ENCODE data around the gene AADAC.

Gene AADAC

DNA sequence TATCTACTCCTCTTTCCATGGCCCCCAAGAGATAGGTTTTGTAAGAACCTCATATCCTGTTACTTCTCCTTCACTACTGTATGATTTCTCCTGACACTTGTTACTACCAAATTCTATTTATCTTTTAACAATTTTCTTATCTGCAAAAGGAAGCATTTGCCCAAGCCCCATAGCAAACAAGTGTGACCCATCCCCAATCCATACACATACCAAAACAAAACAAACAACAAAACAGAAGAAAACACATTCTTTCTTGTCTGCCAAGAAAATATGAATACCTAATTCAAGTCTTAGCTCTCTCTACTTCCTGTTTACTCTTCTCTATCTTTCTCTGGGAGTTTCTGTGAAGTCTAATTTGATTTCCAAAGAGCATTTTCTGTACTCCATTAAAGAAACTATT, 39.0 kb upstream of the AADAC start:
- DNase-seq (ENCODE audit: low read depth in 1 of 2, low spot score in 1 of 2), result no peak
- Histone ChIP-seq H3K4me3 (replicated peaks; ENCODE audit: insufficient read depth, low read length) (no peak overlapping the region), H3K27me3 (ENCODE audit: insufficient read depth, poor library complexity, severe bottlenecking) (no peaks in the 10 kb centered on the region), H3K27ac (replicated peaks) (no peak overlapping the region)
- TF ChIP-seq, protein P1, sequence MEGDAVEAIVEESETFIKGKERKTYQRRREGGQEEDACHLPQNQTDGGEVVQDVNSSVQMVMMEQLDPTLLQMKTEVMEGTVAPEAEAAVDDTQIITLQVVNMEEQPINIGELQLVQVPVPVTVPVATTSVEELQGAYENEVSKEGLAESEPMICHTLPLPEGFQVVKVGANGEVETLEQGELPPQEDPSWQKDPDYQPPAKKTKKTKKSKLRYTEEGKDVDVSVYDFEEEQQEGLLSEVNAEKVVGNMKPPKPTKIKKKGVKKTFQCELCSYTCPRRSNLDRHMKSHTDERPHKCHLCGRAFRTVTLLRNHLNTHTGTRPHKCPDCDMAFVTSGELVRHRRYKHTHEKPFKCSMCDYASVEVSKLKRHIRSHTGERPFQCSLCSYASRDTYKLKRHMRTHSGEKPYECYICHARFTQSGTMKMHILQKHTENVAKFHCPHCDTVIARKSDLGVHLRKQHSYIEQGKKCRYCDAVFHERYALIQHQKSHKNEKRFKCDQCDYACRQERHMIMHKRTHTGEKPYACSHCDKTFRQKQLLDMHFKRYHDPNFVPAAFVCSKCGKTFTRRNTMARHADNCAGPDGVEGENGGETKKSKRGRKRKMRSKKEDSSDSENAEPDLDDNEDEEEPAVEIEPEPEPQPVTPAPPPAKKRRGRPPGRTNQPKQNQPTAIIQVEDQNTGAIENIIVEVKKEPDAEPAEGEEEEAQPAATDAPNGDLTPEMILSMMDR (IDR thresholded peaks at IDR 0.05; ENCODE audit: insufficient read depth, low read length), result no peak
- TF ChIP-seq SPI1 (IDR thresholded peaks at IDR 0.05; ENCODE audit: borderline replicate concordance, low read depth) (no peak), POLR2AphosphoS5 (IDR thresholded peaks at IDR 0.05; ENCODE audit: low read depth) (no peak), GABPA (IDR thresholded peaks at IDR 0.05; ENCODE audit: low read depth) (no peak)
- TF ChIP-seq, protein P2, sequence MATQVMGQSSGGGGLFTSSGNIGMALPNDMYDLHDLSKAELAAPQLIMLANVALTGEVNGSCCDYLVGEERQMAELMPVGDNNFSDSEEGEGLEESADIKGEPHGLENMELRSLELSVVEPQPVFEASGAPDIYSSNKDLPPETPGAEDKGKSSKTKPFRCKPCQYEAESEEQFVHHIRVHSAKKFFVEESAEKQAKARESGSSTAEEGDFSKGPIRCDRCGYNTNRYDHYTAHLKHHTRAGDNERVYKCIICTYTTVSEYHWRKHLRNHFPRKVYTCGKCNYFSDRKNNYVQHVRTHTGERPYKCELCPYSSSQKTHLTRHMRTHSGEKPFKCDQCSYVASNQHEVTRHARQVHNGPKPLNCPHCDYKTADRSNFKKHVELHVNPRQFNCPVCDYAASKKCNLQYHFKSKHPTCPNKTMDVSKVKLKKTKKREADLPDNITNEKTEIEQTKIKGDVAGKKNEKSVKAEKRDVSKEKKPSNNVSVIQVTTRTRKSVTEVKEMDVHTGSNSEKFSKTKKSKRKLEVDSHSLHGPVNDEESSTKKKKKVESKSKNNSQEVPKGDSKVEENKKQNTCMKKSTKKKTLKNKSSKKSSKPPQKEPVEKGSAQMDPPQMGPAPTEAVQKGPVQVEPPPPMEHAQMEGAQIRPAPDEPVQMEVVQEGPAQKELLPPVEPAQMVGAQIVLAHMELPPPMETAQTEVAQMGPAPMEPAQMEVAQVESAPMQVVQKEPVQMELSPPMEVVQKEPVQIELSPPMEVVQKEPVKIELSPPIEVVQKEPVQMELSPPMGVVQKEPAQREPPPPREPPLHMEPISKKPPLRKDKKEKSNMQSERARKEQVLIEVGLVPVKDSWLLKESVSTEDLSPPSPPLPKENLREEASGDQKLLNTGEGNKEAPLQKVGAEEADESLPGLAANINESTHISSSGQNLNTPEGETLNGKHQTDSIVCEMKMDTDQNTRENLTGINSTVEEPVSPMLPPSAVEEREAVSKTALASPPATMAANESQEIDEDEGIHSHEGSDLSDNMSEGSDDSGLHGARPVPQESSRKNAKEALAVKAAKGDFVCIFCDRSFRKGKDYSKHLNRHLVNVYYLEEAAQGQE (IDR thresholded peaks at IDR 0.05; ENCODE audit: insufficient replicate concordance, low read depth), result no peak

DNA sequence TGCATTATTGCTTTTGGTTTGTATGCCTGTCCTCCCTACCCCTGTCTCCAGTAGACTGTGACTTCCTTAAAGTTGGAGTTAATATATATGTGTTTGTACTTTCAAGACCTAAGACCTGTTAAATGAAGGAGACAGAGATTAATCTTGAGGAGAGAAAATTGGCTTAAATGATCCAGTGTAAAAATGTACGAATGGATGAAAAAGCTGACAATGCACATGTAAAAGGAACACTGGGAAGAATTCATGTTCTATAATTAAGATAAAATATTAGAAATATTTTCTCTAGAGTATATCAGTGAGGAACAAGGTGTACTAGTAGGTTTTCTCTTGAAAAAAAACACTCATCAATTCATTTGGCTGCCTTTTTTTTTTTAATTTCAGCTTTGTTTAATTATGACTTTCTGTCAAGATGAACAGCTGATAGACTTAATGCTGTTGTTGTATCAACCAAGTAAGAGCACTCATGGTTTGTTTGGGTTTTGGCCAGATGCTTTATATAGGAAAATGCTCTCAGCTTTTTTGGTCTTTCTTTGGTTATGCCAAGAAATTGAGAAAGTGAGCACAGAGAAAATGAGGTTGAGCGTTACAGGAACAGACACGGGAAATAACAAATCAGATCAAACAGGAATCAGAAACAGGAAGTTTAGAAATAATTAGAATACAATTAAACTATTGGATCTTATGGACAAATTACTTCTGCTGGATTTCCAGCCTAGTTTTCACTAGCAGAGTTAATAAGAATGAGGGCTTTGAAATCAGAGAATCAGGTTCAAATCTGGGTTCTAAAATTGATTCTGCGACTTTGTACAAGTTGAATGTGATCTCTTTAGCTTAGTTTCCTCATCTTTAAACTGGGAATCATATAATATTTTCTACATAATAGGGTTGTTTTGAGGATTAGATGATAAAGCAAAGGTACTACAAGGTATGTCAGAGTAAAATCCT, 38.3 kb upstream of the AADAC start:
- DNase-seq (ENCODE audit: low read depth in 1 of 2, low spot score in 1 of 2), result no peak
- Histone ChIP-seq H3K27me3 (ENCODE audit: insufficient read depth, poor library complexity, severe bottlenecking) (no peaks in the 10 kb centered on the region), H3K27ac (replicated peaks) (no peak overlapping the region), H3K4me3 (replicated peaks; ENCODE audit: insufficient read depth, low read length) (no peak overlapping the region)
- TF ChIP-seq SPI1 (IDR thresholded peaks at IDR 0.05; ENCODE audit: borderline replicate concordance, low read depth) (no peak), GABPA (IDR thresholded peaks at IDR 0.05; ENCODE audit: low read depth) (no peak), POLR2AphosphoS5 (IDR thresholded peaks at IDR 0.05; ENCODE audit: low read depth) (no peak)
- TF ChIP-seq, protein P1 (IDR thresholded peaks at IDR 0.05; ENCODE audit: insufficient read depth, low read length), result no peak
- TF ChIP-seq, protein P2 (IDR thresholded peaks at IDR 0.05; ENCODE audit: insufficient replicate concordance, low read depth), result no peak

DNA sequence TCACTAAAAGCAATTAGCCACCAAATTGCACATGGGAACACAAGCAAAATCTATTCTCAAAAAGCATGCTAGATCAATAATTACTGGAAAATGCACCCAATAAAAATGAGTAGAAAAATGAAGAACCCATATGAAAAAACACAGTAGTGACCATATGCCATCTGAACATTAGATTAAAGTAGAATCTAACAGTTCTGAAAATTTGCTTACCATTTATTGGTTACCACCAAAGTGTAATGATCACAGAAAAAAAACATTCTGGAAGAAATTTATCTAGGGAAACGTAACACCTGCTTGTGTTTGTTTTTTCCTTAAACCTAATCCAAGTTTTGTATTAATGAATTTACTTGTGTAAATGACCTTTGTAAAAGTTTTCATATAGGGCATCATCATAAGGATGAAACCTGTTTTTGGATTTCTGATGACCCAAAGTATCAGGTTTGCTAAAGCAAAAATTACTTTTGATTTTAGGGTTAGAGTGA, 37.6 kb upstream of the AADAC start:
- Histone ChIP-seq H3K27ac (replicated peaks) (no peak overlapping the region), H3K4me3 (replicated peaks; ENCODE audit: insufficient read depth, low read length) (no peak overlapping the region), H3K27me3 (ENCODE audit: insufficient read depth, poor library complexity, severe bottlenecking) (no peaks in the 10 kb centered on the region)
- TF ChIP-seq SPI1 (IDR thresholded peaks at IDR 0.05; ENCODE audit: borderline replicate concordance, low read depth) (no peak), POLR2AphosphoS5 (IDR thresholded peaks at IDR 0.05; ENCODE audit: low read depth) (no peak), GABPA (IDR thresholded peaks at IDR 0.05; ENCODE audit: low read depth) (no peak)
- TF ChIP-seq, protein P1 (IDR thresholded peaks at IDR 0.05; ENCODE audit: insufficient read depth, low read length), result no peak
- TF ChIP-seq, protein P2 (IDR thresholded peaks at IDR 0.05; ENCODE audit: insufficient replicate concordance, low read depth), result no peak
- DNase-seq (ENCODE audit: low read depth in 1 of 2, low spot score in 1 of 2), result no peak

Data from HL-60 (cell line).